ENCODE data around the gene DIS3L2.

Gene DIS3L2

GRCh38 chr2:232339121-232340081 is 377.9 kb downstream of the DIS3L2 start:
- peak; percentile 21 for TF ChIP-seq CTCF (IDR thresholded peaks at IDR 0.05; ENCODE audit: insufficient read depth, low read depth, low read length, missing control alignments)
- H3K4me3 ChIP-seq (ENCODE audit: low read length): no peak overlapping the region
- no peak for DNase-seq (ENCODE audit: low read depth)

DNA sequence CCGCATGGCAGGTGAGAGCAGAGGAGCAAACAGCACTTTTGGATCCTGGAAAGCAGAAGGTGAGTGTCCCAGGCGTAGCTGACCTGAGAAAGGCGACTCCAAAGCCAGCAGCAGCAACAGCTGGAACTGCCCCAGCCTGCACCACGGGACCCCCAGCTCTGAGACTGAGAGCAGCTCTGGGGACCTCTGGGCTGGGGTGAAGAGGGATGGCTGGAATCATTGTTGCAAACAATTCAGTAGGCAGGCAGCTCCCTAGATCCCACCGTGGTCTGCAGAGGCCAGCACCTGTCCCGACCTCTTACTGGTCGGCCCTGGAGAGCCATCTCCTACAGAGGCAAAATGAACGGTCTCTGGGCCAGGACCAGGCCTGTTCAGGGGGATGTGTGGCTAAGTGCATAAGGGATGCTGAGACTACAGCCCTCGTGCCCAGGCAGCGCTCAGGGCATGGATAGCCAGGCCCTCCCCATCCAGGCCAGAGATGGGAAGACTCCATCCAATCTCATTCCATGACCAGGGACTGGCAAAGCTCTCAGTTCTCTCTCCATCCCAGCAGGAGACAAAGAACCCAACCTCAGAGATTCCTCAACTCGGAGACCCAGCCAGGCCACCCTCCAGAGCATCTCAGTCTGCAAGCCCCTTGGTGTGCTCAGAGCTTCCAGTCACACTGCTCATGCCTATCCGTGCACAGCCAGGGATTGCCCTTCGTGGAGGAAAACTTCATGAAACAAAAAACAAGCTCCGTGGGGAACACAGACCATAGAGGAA is 378.8 kb downstream of the DIS3L2 start:
- no peak overlapping the region for H3K4me3 ChIP-seq (ENCODE audit: low read length)
- DNase-seq (ENCODE audit: low read depth): no peak
- TF ChIP-seq CTCF (IDR thresholded peaks at IDR 0.05; ENCODE audit: insufficient read depth, low read depth, low read length, missing control alignments): no peak

DNA sequence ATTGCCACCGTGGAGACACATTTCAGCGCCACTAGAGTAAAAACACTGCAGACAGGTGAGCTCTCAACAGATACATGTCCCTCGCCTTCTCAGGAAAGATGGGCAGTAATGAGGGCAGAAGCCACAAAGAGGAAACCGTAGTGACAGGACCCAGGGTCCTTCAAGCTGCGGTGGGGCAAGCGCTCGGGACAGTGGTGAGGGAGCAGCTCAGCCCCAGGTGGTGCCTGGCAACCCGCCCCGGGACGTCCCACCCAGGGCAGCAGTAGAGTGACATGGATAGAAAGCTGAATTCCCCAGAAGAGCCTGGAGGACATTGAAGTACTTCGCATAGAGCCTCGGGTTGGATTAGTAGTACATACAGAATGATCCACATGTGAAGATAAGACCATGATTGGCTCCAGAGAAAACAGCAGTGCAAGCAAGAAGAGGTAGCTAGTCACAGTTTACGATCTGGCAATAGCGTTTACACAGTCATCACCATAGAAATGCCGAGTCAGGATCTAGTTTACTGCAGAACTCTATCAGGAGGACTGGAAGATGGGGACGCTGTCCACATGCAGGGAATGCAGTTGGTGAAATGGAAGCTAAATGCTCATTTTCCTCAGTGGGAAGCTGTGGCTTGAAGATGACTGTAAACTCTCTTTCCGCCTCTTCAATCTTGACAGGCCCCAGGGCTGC is 379.7 kb downstream of the DIS3L2 start:
- TF ChIP-seq CTCF (IDR thresholded peaks at IDR 0.05; ENCODE audit: insufficient read depth, low read depth, low read length, missing control alignments): no peak
- no peak overlapping the region for H3K4me3 ChIP-seq (ENCODE audit: low read length)
- DNase-seq (ENCODE audit: low read depth): no peak

DNA sequence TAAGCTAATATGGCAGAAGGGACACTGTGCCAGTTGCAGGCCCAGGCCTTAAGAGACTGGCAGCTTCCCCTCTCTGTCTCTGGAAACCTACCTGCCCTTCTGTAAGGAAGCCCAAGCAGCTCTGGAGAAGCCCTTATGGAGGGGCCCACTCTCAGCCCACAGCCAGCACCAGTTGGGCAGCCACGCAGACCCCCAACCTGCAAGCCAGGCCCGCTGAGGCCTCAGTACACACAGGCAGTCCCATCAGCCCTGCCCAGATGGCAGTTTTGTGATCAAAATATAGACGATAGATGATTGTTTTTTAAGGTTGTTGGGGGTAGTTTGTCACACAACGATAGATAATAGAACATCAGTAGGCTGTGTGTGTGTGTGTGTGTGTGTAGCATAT is 380.2 kb downstream of the DIS3L2 start:
- no peak for DNase-seq (ENCODE audit: low read depth)
- TF ChIP-seq CTCF (IDR thresholded peaks at IDR 0.05; ENCODE audit: insufficient read depth, low read depth, low read length, missing control alignments): no peak
- H3K4me3 ChIP-seq (ENCODE audit: low read length): no peak overlapping the region

DNA sequence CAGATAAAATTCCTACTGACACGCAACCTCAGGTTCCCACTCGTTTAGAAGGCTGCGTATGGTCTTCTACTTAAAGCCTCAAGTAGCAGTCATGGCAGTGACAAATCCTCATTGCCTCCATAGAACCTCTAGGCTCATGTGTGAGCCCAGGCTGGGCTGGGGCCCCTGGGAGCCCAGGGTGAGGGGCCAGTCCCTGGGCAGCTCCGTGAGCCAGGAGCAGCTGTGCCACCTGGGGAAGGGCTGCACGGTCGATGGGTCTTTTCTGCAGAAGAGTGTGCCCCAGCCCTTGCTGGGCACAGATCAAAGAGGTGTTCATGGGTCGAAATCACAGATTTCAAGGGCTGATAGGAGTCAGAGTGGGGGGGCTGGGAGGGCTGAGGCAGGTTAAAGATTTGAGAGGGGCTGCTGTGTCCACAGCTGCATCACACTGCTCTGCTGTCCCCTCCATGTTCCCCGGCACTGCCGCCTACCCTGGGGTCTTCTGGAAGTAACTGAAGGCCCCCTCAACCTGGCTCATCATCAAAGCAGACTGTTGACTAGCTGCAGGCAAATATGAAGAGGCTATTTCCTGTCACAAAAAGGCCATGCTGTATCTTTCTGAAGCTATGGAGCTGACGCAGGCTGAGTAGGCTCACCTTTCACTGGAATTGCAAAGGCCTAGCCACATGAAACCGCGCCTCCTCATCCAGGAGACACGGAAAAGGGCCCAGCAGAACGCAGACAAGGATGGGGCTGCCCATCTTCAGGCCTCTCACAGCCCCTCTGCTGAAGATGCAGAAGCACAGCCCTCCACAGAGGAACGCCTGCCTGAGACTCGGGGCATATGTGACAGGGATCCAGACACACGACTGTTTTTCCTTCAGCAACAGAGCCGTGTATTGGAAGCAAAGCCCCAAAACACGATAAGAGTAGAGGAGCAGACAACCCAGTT is 381.4 kb downstream of the DIS3L2 start:
- no peak overlapping the region for H3K4me3 ChIP-seq (ENCODE audit: low read length)
- no peak for TF ChIP-seq CTCF (IDR thresholded peaks at IDR 0.05; ENCODE audit: insufficient read depth, low read depth, low read length, missing control alignments)
- no peak for DNase-seq (ENCODE audit: low read depth)

- H3K4me3 ChIP-seq (ENCODE audit: low read length): no peak overlapping the region
- TF ChIP-seq CTCF (IDR thresholded peaks at IDR 0.05; ENCODE audit: insufficient read depth, low read depth, low read length, missing control alignments): no peak
- no peak for DNase-seq (ENCODE audit: low read depth)
Measured at GRCh38 chr2:232343821-232344220, 382.3 kb downstream of the DIS3L2 start.
